ENCODE measurements around the gene GABARAP.

GABARAP gene

GRCh38 chr17:7285679-7286078, 43.4 kb upstream of the GABARAP start:
- H3K27me3 ChIP-seq (ENCODE audit: insufficient read depth, low read depth) = 0 out of 2 replicates have a peak, but pooled peaks cover 2% of the 10 kb centered on the region

GRCh38 chr17:7284911-7285310, 42.7 kb upstream of the GABARAP start:
- Histone ChIP-seq H4K20me1 (ENCODE audit: insufficient read depth) (no peaks in the 10 kb centered on the region), H3K4me1 (ENCODE audit: low read depth, poor library complexity, severe bottlenecking) (no peaks in the 10 kb centered on the region), H3K79me2 (ENCODE audit: insufficient read depth, low read depth) (no peaks in the 10 kb centered on the region), H3K4me3 (IDR thresholded peaks at IDR 0.05; ENCODE audit: insufficient read depth, low read depth, low read length) (no peak overlapping the region), H3K9ac (no peak overlapping the region), H2AFZ (ENCODE audit: low read depth) (no peak overlapping the region), H3K36me3 (ENCODE audit: insufficient read depth) (no peaks in the 10 kb centered on the region), H3K27me3 (ENCODE audit: insufficient read depth, low read depth) (no peaks in the 10 kb centered on the region), H3K4me2 (no peak overlapping the region), H3K27ac (no peak overlapping the region)
- TF ChIP-seq CTCF (conservative IDR thresholded peaks at IDR 0.05; ENCODE audit: low read depth, low read length) = no peak

More at GRCh38 chr17:7285679-7286078, 43.4 kb upstream of the GABARAP start:
- no peak overlapping the region for H3K9ac ChIP-seq
- no peak overlapping the region for H3K27ac ChIP-seq
- H4K20me1 ChIP-seq (ENCODE audit: insufficient read depth) = no peaks in the 10 kb centered on the region
- H3K79me2 ChIP-seq (ENCODE audit: insufficient read depth, low read depth) = no peaks in the 10 kb centered on the region
- no peak overlapping the region for H3K4me3 ChIP-seq (IDR thresholded peaks at IDR 0.05; ENCODE audit: insufficient read depth, low read depth, low read length)
- no peaks in the 10 kb centered on the region for H3K36me3 ChIP-seq (ENCODE audit: insufficient read depth)
- H3K4me2 ChIP-seq = no peak overlapping the region
- no peak for TF ChIP-seq CTCF (conservative IDR thresholded peaks at IDR 0.05; ENCODE audit: low read depth, low read length)
- no peak overlapping the region for H2AFZ ChIP-seq (ENCODE audit: low read depth)
- H3K4me1 ChIP-seq (ENCODE audit: low read depth, poor library complexity, severe bottlenecking) = no peaks in the 10 kb centered on the region

- H3K4me2 ChIP-seq = no peak overlapping the region
- no peak overlapping the region for H3K4me3 ChIP-seq (IDR thresholded peaks at IDR 0.05; ENCODE audit: insufficient read depth, low read depth, low read length)
- no peak overlapping the region for H3K9ac ChIP-seq
- no peaks in the 10 kb centered on the region for H3K79me2 ChIP-seq (ENCODE audit: insufficient read depth, low read depth)
- H2AFZ ChIP-seq (ENCODE audit: low read depth) = no peak overlapping the region
- no peak overlapping the region for H3K27ac ChIP-seq
- no peak for TF ChIP-seq CTCF (conservative IDR thresholded peaks at IDR 0.05; ENCODE audit: low read depth, low read length)
- H3K27me3 ChIP-seq (ENCODE audit: insufficient read depth, low read depth) = no peaks in the 10 kb centered on the region
- no peaks in the 10 kb centered on the region for H3K4me1 ChIP-seq (ENCODE audit: low read depth, poor library complexity, severe bottlenecking)
- H4K20me1 ChIP-seq (ENCODE audit: insufficient read depth) = no peaks in the 10 kb centered on the region
- H3K36me3 ChIP-seq (ENCODE audit: insufficient read depth) = no peaks in the 10 kb centered on the region
These were observed 41.4 kb upstream of the GABARAP start for GRCh38 chr17:7283471-7284216.

GRCh38 chr17:7282752-7283321, 40.6 kb upstream of the GABARAP start:
- H2AFZ ChIP-seq (ENCODE audit: low read depth) = no peak overlapping the region
- no peaks in the 10 kb centered on the region for H3K36me3 ChIP-seq (ENCODE audit: insufficient read depth)
- H3K4me1 ChIP-seq (ENCODE audit: low read depth, poor library complexity, severe bottlenecking) = no peaks in the 10 kb centered on the region
- H3K4me2 ChIP-seq = no peak overlapping the region
- H4K20me1 ChIP-seq (ENCODE audit: insufficient read depth) = no peaks in the 10 kb centered on the region
- TF ChIP-seq CTCF (conservative IDR thresholded peaks at IDR 0.05; ENCODE audit: low read depth, low read length) = no peak
- H3K9ac ChIP-seq = no peak overlapping the region
- H3K27me3 ChIP-seq (ENCODE audit: insufficient read depth, low read depth) = no peaks in the 10 kb centered on the region
- no peaks in the 10 kb centered on the region for H3K79me2 ChIP-seq (ENCODE audit: insufficient read depth, low read depth)
- H3K27ac ChIP-seq = no peak overlapping the region
- H3K4me3 ChIP-seq (IDR thresholded peaks at IDR 0.05; ENCODE audit: insufficient read depth, low read depth, low read length) = no peak overlapping the region
